HepG2 (cell line): ENCODE measurements around the gene TMEM164. TPM values are rescaled to one million over a fixed set of nuclear protein-coding genes. Genes with fewer than 3 reads are reported as not detected.

ENCODE experiments used
- ATAC-seq: fragments of 200-7000 bp; cut with Tn5 transposase; 3 replicates; pipeline ENCODE4 v1.9.1; 2020; ENCODE audit warnings: mild to moderate bottlenecking, moderate library complexity
- BruUV-seq: library from RNA; stranded (reverse); fragments of 400-500 nt; replicated peaks from 2 replicates; lab custom pipeline; 2021; lab: Mats Ljungman, UMichigan
- CTCF ChIA-PET: fragments of 300-600 bp; formaldehyde crosslinking; extraction: SDS; loops from one replicate; lab custom pipeline; 2021; ENCODE audit warnings: low total read pairs, inconsistent platforms, low intra/inter-chr PET ratio; lab: Yijun Ruan, JAX
- POLR2A ChIA-PET: fragments of 350-600 bp; sonication (Branson Sonifier 250); formaldehyde crosslinking; loops from one replicate; lab custom pipeline; 2020; ENCODE audit warnings: antibody characterized with exemption, inconsistent platforms; lab: Yijun Ruan, JAX
- DNase-seq: peaks from one replicate; pipeline ENCODE4 v3.0.0-alpha.2; 2015; ENCODE audit warnings: low spot score
- FAIRE-seq: peaks from 3 replicates; lab custom pipeline; 2011; peaks lifted over from hg19 to GRCh38; lab: Jason Lieb, UNC
- H2AFZ ChIP-seq: one replicate; pipeline ENCODE4 v1.6.1; 2011; ENCODE audit warnings: low read length, inconsistent platforms
- H3K27ac ChIP-seq: fragments of 300-600 bp; 3 replicates; pipeline ENCODE4 v1.8.0; 2011; ENCODE audit warnings: mixed run types, mild to moderate bottlenecking, mixed read lengths, low read length, inconsistent platforms; ENCODE audit not compliant: insufficient read depth; ENCODE audit errors: extremely low read length
- H3K27me3 ChIP-seq, 2 experiments: fragments of 200-600 bp in 1 of 2; 2 replicates in 1 of 2; 3 replicates in 1 of 2; pipeline versions ENCODE4 v1.6.0 to v1.8.0; 2011; ENCODE audit warnings: low read length in 2 of 2, mild to moderate bottlenecking in 2 of 2, moderate library complexity in 2 of 2, inconsistent platforms in 1 of 2; ENCODE audit not compliant: insufficient read depth in 2 of 2, control insufficient read depth in 1 of 2
- H3K36me3 ChIP-seq, 2 experiments: fragments of 200-600 bp in 1 of 2; replicated peaks in 1 of 2; 2 replicates in 1 of 2; 3 replicates in 1 of 2; pipeline versions ENCODE4 v1.5.1 to v1.8.0; 2011; ENCODE audit warnings: low read length in 2 of 2, inconsistent platforms in 1 of 2; ENCODE audit not compliant: insufficient read depth in 2 of 2, control insufficient read depth in 1 of 2
- H3K4me1 ChIP-seq: 2 replicates; pipeline ENCODE4 v1.5.1; 2012; ENCODE audit warnings: low read length, inconsistent platforms; ENCODE audit not compliant: insufficient read depth
- H3K4me2 ChIP-seq: 2 replicates; pipeline ENCODE4 v1.6.0; 2011; ENCODE audit warnings: low read depth, low read length, inconsistent platforms
- H3K4me3 ChIP-seq, 3 experiments: fragments of 200-600 bp in 1 of 3; sonication (generic), shearing (Covaris generic) in 1 of 3; replicated peaks in 1 of 3; 2 replicates each; pipeline ENCODE4 v1.5.1; 2011 to 2016; ENCODE audit warnings: low read length in 3 of 3, inconsistent platforms in 2 of 3, low read depth in 2 of 3, mild to moderate bottlenecking in 2 of 3, control low read depth in 1 of 3, mixed read lengths in 1 of 3; ENCODE audit not compliant: insufficient read depth in 1 of 3
- H3K79me2 ChIP-seq: one replicate; pipeline ENCODE4 v1.6.1; 2011; ENCODE audit warnings: low read length, inconsistent platforms; ENCODE audit not compliant: insufficient read depth
- H3K9ac ChIP-seq: 2 replicates; pipeline ENCODE4 v1.6.0; 2011; ENCODE audit warnings: mild to moderate bottlenecking, low read depth, low read length, inconsistent platforms; ENCODE audit not compliant: insufficient read depth
- H3K9me3 ChIP-seq: 2 replicates; pipeline ENCODE4 v1.5.1; 2012; ENCODE audit warnings: mild to moderate bottlenecking, low read length
- H4K20me1 ChIP-seq: 2 replicates; pipeline ENCODE4 v1.6.0; 2011; ENCODE audit warnings: inconsistent platforms, mild to moderate bottlenecking, low read length, moderate library complexity; ENCODE audit not compliant: insufficient read depth
- CBX2 ChIP-seq, 2 experiments: fragments of 200-600 bp in 1 of 2; sonication (generic); formaldehyde crosslinking in 1 of 2; IDR thresholded peaks; 2 replicates each; pipeline versions ENCODE4 v1.7.0 to v1.8.1; 2018 to 2022; ENCODE audit warnings: low read depth in 2 of 2, low read length in 1 of 2, mild to moderate bottlenecking in 1 of 2, missing genetic modification reagents in 1 of 2
- CCAR2 ChIP-seq: fragments of 200-400 bp; formaldehyde crosslinking; optimal IDR thresholded peaks from 2 replicates; pipeline ENCODE3; 2018; ENCODE audit warnings: low read depth, mild to moderate bottlenecking, low read length, moderate library complexity
- CENPT ChIP-seq: sonication (generic); formaldehyde crosslinking; IDR thresholded peaks from 2 replicates; pipeline ENCODE4 v1.8.0; 2022; ENCODE audit warnings: low read depth, mild to moderate bottlenecking, moderate library complexity, missing genetic modification reagents
- FOXA3 ChIP-seq: IDR thresholded peaks from 2 replicates; pipeline ENCODE4 v1.6.1; 2016; ENCODE audit warnings: missing genetic modification reagents, missing compliant biosample characterization
- FOXO1 ChIP-seq: sonication (generic); formaldehyde crosslinking; IDR thresholded peaks from 2 replicates; pipeline ENCODE4 v1.4.0; 2020; ENCODE audit warnings: missing genetic modification reagents
- SRSF4 ChIP-seq: fragments of 200-400 bp; formaldehyde crosslinking; IDR thresholded peaks from one replicate; pipeline ENCODE4 v1.6.1; 2018; ENCODE audit warnings: mild to moderate bottlenecking, low read depth, low read length, moderate library complexity; ENCODE audit not compliant: poor library complexity, severe bottlenecking
- ZBTB42 ChIP-seq: sonication (generic); formaldehyde crosslinking; IDR thresholded peaks from 2 replicates; pipeline ENCODE4 v1.5.0; 2020; ENCODE audit warnings: mild to moderate bottlenecking, missing genetic modification reagents
- WGBS: methylation state at CpG from one replicate; pipeline ENCODE4 v1.1.6; 2017; ENCODE audit warnings: low lambda C conversion rate; 5-methylcytosine and 5-hydroxymethylcytosine counted together
- in situ Hi-C: cut with HindIII; loops from 2 replicates; pipeline ENCODE4 v1.10.0; 2017; ENCODE audit warnings: low pct_unique_long_range_greater_than_20kb; ENCODE audit not compliant: extremely low pct_ligation_motif_present
- intact Hi-C: fragments of 100-400 bp; cut with micrococcal nuclease; formaldehyde crosslinking; loops from one replicate; pipeline ENCODE4 v1.10.0; 2022; ENCODE audit not compliant: unreplicated experiment
- polyA plus RNA-seq, 8 experiments: library from polyadenylated mRNA; depleted of rRNA in 3 of 8; stranded (reverse) in 7 of 8; unstranded in 1 of 8; fragments of >200 nt; fragmentation: Illumina TruSeq in 4 of 8; extraction: Trizol in 4 of 8; gene quantifications; 2 replicates each; pipeline versions ENCODE4 v1.2.1 to v1.2.3, GENCODE V29; 2011 to 2016; ENCODE audit warnings: low read depth in 4 of 8, missing spikeins in 1 of 8, mixed read lengths in 1 of 8; ENCODE audit not compliant: insufficient read depth in 1 of 8
- total RNA-seq, 5 experiments: library from RNA; depleted of rRNA; stranded (reverse); fragments of >200 nt; fragmentation: Illumina TruSeq; extraction: Trizol; gene quantifications; 2 replicates each; pipeline ENCODE4 v1.2.3, GENCODE V29; 2016; ENCODE audit warnings: low read depth in 1 of 5
- TF ChIP-seq, protein P1 (sequence below): sonication (generic); formaldehyde crosslinking; IDR thresholded peaks from 2 replicates; pipeline ENCODE4 v1.8.0; 2022; ENCODE audit warnings: mild to moderate bottlenecking, missing genetic modification reagents, moderate library complexity
- TF ChIP-seq, protein P2 (sequence below): sonication (generic); formaldehyde crosslinking; IDR thresholded peaks from 2 replicates; pipeline ENCODE4 v1.5.0; 2020; ENCODE audit warnings: missing genetic modification reagents
- TF ChIP-seq, protein P3 (sequence below): sonication (generic); formaldehyde crosslinking; IDR thresholded peaks from 2 replicates; pipeline ENCODE4 v1.4.0; 2020; ENCODE audit warnings: missing genetic modification reagents
- TF ChIP-seq, protein P4 (sequence below): sonication (generic); formaldehyde crosslinking; IDR thresholded peaks from 2 replicates; pipeline ENCODE4 v1.8.0; 2022; ENCODE audit warnings: low read depth, missing genetic modification reagents
- TF ChIP-seq, protein P5 (sequence below): fragments of 450-650 bp; IDR thresholded peaks from 2 replicates; pipeline ENCODE4 v1.6.1; 2017; ENCODE audit warnings: mild to moderate bottlenecking
- TF ChIP-seq, protein P6 (sequence below): sonication (generic); formaldehyde crosslinking; IDR thresholded peaks from 2 replicates; pipeline ENCODE4 v1.4.0; 2020; ENCODE audit warnings: mild to moderate bottlenecking, missing genetic modification reagents
- TF ChIP-seq, protein P7 (sequence below): IDR thresholded peaks from 2 replicates; pipeline ENCODE4 v1.6.1; 2016; ENCODE audit warnings: low read depth, borderline replicate concordance

The TMEM164 gene
- total and polyA plus RNA-seq, 2 of the 13 experiments (the other 11 are each of a cell fraction or from before 2014, with no cell fraction given) = 5.8 to 13.2 TPM

DNA sequence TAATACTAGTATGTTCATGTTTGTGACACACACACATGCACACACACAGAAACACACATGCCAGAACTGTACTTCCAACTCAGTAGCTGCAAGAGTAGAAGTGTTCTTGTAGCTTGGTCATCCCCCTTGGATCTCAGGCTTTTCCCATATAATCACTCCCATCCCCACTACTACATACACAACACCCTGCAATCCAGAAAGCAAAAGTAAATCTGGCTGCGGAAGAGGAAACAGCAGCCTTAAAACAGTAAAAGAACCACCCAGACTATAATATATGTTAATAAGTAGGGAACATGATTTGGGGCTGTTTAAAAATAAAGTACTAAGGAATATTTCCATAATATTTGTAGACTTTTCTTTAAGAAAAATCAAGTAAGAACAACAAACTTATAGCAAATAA, 211.8 kb downstream of the TMEM164 start:
- H4K20me1 ChIP-seq = no peaks in the 10 kb centered on the region
- H3K27ac ChIP-seq = no peak overlapping the region
- H3K4me2 ChIP-seq = no peak overlapping the region
- no peaks in the 10 kb centered on the region for H3K4me1 ChIP-seq
- BruUV-seq = no TSS peak
- DNase-seq = no peak
- FAIRE-seq = no peak
- no peaks in the 10 kb centered on the region for H3K79me2 ChIP-seq
- H3K9ac ChIP-seq = no peak overlapping the region
- H3K36me3 ChIP-seq = no peaks in the 10 kb centered on the region
- in situ Hi-C loops (no loop called here), intact Hi-C loops (no loop called here)
- ATAC-seq = no peak
- H3K4me3 ChIP-seq = no peak overlapping the region
- ChIA-PET POLR2A (no interaction called here), CTCF (no interaction called here)
- no peak overlapping the region for H2AFZ ChIP-seq
- H3K9me3 ChIP-seq = no peaks in the 10 kb centered on the region
- no peaks in the 10 kb centered on the region for H3K27me3 ChIP-seq
- 94% methylated on average over 1 of the region's 1 CpG for WGBS
- TF ChIP-seq, protein P1, sequence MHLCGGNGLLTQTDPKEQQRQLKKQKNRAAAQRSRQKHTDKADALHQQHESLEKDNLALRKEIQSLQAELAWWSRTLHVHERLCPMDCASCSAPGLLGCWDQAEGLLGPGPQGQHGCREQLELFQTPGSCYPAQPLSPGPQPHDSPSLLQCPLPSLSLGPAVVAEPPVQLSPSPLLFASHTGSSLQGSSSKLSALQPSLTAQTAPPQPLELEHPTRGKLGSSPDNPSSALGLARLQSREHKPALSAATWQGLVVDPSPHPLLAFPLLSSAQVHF = no peak
- TF ChIP-seq CBX2 (IDR thresholded peaks at IDR 0.05; ENCODE audit: low read depth, low read length) = no peak
- TF ChIP-seq CBX2 (CRISPR knock-in tag; IDR thresholded peaks at IDR 0.05; ENCODE audit: low read depth) = no peak
- TF ChIP-seq, protein P2, sequence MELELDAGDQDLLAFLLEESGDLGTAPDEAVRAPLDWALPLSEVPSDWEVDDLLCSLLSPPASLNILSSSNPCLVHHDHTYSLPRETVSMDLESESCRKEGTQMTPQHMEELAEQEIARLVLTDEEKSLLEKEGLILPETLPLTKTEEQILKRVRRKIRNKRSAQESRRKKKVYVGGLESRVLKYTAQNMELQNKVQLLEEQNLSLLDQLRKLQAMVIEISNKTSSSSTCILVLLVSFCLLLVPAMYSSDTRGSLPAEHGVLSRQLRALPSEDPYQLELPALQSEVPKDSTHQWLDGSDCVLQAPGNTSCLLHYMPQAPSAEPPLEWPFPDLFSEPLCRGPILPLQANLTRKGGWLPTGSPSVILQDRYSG (CRISPR knock-in tag) = no peak
- no peak for TF ChIP-seq CCAR2
- no peak for TF ChIP-seq SRSF4
- TF ChIP-seq, protein P3, sequence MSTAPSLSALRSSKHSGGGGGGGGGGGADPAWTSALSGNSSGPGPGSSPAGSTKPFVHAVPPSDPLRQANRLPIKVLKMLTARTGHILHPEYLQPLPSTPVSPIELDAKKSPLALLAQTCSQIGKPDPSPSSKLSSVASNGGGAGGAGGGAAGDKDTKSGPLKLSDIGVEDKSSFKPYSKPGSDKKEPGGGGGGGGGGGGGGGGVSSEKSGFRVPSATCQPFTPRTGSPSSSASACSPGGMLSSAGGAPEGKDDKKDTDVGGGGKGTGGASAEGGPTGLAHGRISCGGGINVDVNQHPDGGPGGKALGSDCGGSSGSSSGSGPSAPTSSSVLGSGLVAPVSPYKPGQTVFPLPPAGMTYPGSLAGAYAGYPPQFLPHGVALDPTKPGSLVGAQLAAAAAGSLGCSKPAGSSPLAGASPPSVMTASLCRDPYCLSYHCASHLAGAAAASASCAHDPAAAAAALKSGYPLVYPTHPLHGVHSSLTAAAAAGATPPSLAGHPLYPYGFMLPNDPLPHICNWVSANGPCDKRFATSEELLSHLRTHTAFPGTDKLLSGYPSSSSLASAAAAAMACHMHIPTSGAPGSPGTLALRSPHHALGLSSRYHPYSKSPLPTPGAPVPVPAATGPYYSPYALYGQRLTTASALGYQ (CRISPR knock-in tag) = no peak
- TF ChIP-seq FOXO1 (CRISPR knock-in tag) = no peak
- TF ChIP-seq, protein P4, sequence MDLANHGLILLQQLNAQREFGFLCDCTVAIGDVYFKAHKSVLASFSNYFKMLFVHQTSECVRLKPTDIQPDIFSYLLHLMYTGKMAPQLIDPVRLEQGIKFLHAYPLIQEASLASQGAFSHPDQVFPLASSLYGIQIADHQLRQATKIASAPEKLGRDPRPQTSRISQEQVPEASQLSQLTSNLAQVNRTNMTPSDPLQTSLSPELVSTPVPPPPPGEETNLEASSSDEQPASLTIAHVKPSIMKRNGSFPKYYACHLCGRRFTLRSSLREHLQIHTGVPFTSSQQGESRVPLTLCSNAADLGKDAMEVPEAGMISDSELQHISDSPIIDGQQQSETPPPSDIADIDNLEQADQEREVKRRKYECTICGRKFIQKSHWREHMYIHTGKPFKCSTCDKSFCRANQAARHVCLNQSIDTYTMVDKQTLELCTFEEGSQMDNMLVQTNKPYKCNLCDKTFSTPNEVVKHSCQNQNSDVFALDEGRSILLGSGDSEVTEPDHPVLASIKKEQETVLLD (CRISPR knock-in tag) = no peak
- no peak for TF ChIP-seq FOXA3
- TF ChIP-seq, protein P5, sequence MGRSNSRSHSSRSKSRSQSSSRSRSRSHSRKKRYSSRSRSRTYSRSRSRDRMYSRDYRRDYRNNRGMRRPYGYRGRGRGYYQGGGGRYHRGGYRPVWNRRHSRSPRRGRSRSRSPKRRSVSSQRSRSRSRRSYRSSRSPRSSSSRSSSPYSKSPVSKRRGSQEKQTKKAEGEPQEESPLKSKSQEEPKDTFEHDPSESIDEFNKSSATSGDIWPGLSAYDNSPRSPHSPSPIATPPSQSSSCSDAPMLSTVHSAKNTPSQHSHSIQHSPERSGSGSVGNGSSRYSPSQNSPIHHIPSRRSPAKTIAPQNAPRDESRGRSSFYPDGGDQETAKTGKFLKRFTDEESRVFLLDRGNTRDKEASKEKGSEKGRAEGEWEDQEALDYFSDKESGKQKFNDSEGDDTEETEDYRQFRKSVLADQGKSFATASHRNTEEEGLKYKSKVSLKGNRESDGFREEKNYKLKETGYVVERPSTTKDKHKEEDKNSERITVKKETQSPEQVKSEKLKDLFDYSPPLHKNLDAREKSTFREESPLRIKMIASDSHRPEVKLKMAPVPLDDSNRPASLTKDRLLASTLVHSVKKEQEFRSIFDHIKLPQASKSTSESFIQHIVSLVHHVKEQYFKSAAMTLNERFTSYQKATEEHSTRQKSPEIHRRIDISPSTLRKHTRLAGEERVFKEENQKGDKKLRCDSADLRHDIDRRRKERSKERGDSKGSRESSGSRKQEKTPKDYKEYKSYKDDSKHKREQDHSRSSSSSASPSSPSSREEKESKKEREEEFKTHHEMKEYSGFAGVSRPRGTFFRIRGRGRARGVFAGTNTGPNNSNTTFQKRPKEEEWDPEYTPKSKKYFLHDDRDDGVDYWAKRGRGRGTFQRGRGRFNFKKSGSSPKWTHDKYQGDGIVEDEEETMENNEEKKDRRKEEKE = no peak
- TF ChIP-seq, protein P6, sequence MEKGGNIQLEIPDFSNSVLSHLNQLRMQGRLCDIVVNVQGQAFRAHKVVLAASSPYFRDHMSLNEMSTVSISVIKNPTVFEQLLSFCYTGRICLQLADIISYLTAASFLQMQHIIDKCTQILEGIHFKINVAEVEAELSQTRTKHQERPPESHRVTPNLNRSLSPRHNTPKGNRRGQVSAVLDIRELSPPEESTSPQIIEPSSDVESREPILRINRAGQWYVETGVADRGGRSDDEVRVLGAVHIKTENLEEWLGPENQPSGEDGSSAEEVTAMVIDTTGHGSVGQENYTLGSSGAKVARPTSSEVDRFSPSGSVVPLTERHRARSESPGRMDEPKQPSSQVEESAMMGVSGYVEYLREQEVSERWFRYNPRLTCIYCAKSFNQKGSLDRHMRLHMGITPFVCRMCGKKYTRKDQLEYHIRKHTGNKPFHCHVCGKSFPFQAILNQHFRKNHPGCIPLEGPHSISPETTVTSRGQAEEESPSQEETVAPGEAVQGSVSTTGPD (CRISPR knock-in tag) = no peak
- TF ChIP-seq CENPT (CRISPR knock-in tag) = no peak
- no peak for TF ChIP-seq ZBTB42 (CRISPR knock-in tag)
- TF ChIP-seq, protein P7, sequence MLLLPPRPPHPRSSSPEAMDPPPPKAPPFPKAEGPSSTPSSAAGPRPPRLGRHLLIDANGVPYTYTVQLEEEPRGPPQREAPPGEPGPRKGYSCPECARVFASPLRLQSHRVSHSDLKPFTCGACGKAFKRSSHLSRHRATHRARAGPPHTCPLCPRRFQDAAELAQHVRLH (CRISPR knock-in tag) = no peak
